HEK293 (cell line): Measurements from ENCODE around the gene SPATA2L.
"Not testable (repeated sequence)": the region's sequence is repeated elsewhere in the genome, so short reads cannot be mapped to it uniquely, and the experiment has no call there.

Experiments
- CTCF ChIA-PET: fragments of 350-600 bp; formaldehyde crosslinking; extraction: SDS; loops from one replicate; lab custom pipeline; 2021; ENCODE audit warnings: antibody characterized with exemption; lab: Yijun Ruan, JAX
- POLR2A ChIA-PET: fragments of 300-600 bp; formaldehyde crosslinking; extraction: SDS; loops from one replicate; lab custom pipeline; 2020; ENCODE audit warnings: antibody characterized with exemption, inconsistent platforms; lab: Yijun Ruan, JAX
- H3K27ac ChIP-seq: fragments of 200-500 bp; sonication (Bioruptor generic); 2 replicates; pipeline ENCODE4 v1.5.1; 2014; ENCODE audit warnings: low read depth, low read length, control low read depth, inconsistent platforms; ENCODE audit errors: extremely low read depth
- H3K36me3 ChIP-seq, 2 experiments: fragments of 200-500 bp in 1 of 2; sonication (Bioruptor generic) in 1 of 2; 1 replicate in 1 of 2; 2 replicates in 1 of 2; pipeline ENCODE4 v1.5.1; 2014 to 2017; ENCODE audit warnings: inconsistent platforms in 2 of 2, low read length in 2 of 2; ENCODE audit not compliant: control insufficient read depth in 2 of 2, insufficient read depth in 1 of 2
- H3K4me1 ChIP-seq: fragments of 200-500 bp; sonication (Bioruptor generic); 2 replicates; pipeline ENCODE4 v1.5.1; 2014; ENCODE audit warnings: mild to moderate bottlenecking, low read length, inconsistent platforms; ENCODE audit not compliant: control insufficient read depth, insufficient read depth
- H3K4me3 ChIP-seq: 2 replicates; pipeline ENCODE4 v1.5.1; 2011; ENCODE audit warnings: low read depth, mild to moderate bottlenecking, control low read depth, low read length, moderate library complexity
- H3K9me3 ChIP-seq: fragments of 200-500 bp; sonication (Bioruptor generic); 2 replicates; pipeline ENCODE4 v1.5.1; 2014; ENCODE audit warnings: low read depth, low read length, inconsistent platforms; ENCODE audit not compliant: control insufficient read depth, insufficient read depth
- ATF2 ChIP-seq: fragments of 450-650 bp; formaldehyde crosslinking; IDR thresholded peaks from 2 replicates; pipeline ENCODE4 v1.5.1; 2016; ENCODE audit warnings: missing biosample characterization, missing genetic modification characterization, low read depth
- FEZF1 ChIP-seq: fragments of 450-650 bp; formaldehyde crosslinking; IDR thresholded peaks from 2 replicates; pipeline ENCODE4 v1.5.1; 2016; ENCODE audit warnings: missing biosample characterization, missing genetic modification characterization
- GLIS2 ChIP-seq: fragments of 450-650 bp; formaldehyde crosslinking; IDR thresholded peaks from 2 replicates; pipeline ENCODE4 v1.5.1; 2016; ENCODE audit warnings: missing biosample characterization, missing genetic modification characterization
- WT1 ChIP-seq: fragments of 450-650 bp; formaldehyde crosslinking; IDR thresholded peaks from 2 replicates; pipeline ENCODE4 v1.5.1; 2016; ENCODE audit warnings: missing biosample characterization, missing genetic modification characterization
- ZFP41 ChIP-seq: fragments of 450-650 bp; formaldehyde crosslinking; IDR thresholded peaks from 2 replicates; pipeline ENCODE4 v1.5.1; 2016; ENCODE audit warnings: missing biosample characterization, missing genetic modification characterization, borderline replicate concordance
- ZNF146 ChIP-seq: fragments of 450-650 bp; formaldehyde crosslinking; IDR thresholded peaks from 2 replicates; pipeline ENCODE4 v1.5.1; 2016; ENCODE audit warnings: missing biosample characterization, missing genetic modification characterization
- ZNF157 ChIP-seq: fragments of 450-650 bp; formaldehyde crosslinking; IDR thresholded peaks from 2 replicates; pipeline ENCODE4 v1.5.1; 2016; ENCODE audit warnings: missing biosample characterization, missing genetic modification characterization
- ZNF175 ChIP-seq: fragments of 450-650 bp; formaldehyde crosslinking; IDR thresholded peaks from 2 replicates; pipeline ENCODE4 v1.5.1; 2016; ENCODE audit warnings: missing biosample characterization, missing genetic modification characterization
- ZNF223 ChIP-seq: fragments of 450-650 bp; formaldehyde crosslinking; IDR thresholded peaks from 2 replicates; pipeline ENCODE4 v1.5.1; 2016; ENCODE audit warnings: missing biosample characterization, missing genetic modification characterization
- ZNF24 ChIP-seq: fragments of 450-650 bp; formaldehyde crosslinking; IDR thresholded peaks from 2 replicates; pipeline ENCODE4 v1.5.1; 2016; ENCODE audit warnings: missing biosample characterization, missing genetic modification characterization
- ZNF335 ChIP-seq: fragments of 450-650 bp; formaldehyde crosslinking; conservative IDR thresholded peaks from 2 replicates; pipeline ENCODE4 v1.5.1; 2016; ENCODE audit warnings: missing biosample characterization, missing genetic modification characterization
- ZNF510 ChIP-seq: fragments of 450-650 bp; formaldehyde crosslinking; IDR thresholded peaks from 2 replicates; pipeline ENCODE4 v1.5.1; 2018; ENCODE audit warnings: mild to moderate bottlenecking, missing genetic modification characterization, missing biosample characterization; ENCODE audit not compliant: insufficient replicate concordance
- ZNF623 ChIP-seq: fragments of 450-650 bp; formaldehyde crosslinking; IDR thresholded peaks from 2 replicates; pipeline ENCODE4 v1.5.1; 2016; ENCODE audit warnings: missing biosample characterization, missing genetic modification characterization
- ZNF707 ChIP-seq: fragments of 450-650 bp; formaldehyde crosslinking; IDR thresholded peaks from 2 replicates; pipeline ENCODE4 v1.5.1; 2016; ENCODE audit warnings: missing biosample characterization, missing genetic modification characterization
- ZNF768 ChIP-seq: fragments of 450-650 bp; formaldehyde crosslinking; IDR thresholded peaks from 2 replicates; pipeline ENCODE4 v1.5.1; 2018; ENCODE audit warnings: missing biosample characterization, mild to moderate bottlenecking, missing genetic modification characterization
- ZNF791 ChIP-seq: fragments of 450-650 bp; formaldehyde crosslinking; IDR thresholded peaks from 2 replicates; pipeline ENCODE4 v1.5.1; 2016; ENCODE audit warnings: missing biosample characterization, missing genetic modification characterization
- TF ChIP-seq, protein P1 (sequence below): fragments of 450-650 bp; IDR thresholded peaks from 2 replicates; pipeline ENCODE4 v1.5.1; 2018; ENCODE audit warnings: missing biosample characterization, mild to moderate bottlenecking, missing genetic modification characterization
- TF ChIP-seq, protein P2 (sequence below): fragments of 450-650 bp; formaldehyde crosslinking; IDR thresholded peaks from 2 replicates; pipeline ENCODE4 v1.5.1; 2016; ENCODE audit warnings: missing biosample characterization, missing genetic modification characterization, borderline replicate concordance
- TF ChIP-seq, protein P3 (sequence below): IDR thresholded peaks from 2 replicates; pipeline ENCODE4 v1.6.1; 2011; ENCODE audit warnings: mild to moderate bottlenecking, low read depth, low read length, borderline replicate concordance

The SPATA2L gene

DNA sequence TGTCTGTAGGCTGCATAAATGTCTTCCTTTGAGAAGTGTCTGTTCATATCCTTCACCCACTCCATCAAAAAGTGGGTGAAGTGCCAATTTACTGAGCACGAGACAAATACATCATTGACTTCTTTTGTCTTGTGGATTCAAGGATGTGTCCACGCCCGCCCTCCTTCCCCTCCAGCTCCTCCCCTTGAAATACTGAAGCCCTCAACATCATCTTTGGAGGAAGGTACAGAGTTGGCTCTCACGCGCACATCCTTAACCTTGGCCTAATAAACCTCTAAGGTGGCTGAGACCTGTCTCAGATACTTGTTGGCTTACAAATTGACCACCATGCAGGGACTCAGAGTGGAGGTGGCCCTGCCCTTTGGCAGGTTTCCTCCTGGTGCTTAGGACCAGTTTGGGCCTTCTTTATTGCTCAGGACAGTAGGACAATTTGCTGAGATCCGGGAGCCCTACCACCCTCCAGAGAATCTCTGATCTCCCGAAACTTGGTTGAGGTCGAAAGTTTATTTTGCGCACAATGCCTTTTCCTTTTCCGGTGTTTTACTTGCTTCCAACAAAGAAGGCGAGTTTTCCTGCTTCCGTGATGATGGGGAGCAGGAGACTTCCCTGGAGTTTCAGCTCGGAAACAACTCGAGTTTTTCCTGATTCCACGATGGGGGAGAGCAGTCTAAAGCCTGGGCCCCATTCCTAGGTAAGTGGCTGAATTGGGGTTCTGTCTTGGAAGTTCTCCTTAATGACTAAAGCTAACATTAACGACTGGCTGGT lies 29.1 kb downstream of the SPATA2L start:
- no peak overlapping the region for H3K27ac ChIP-seq
- ChIA-PET CTCF (no interaction called here), POLR2A (no interaction called here)
- no peak overlapping the region for H3K4me3 ChIP-seq
- no peaks in the 10 kb centered on the region for H3K4me1 ChIP-seq
- peaks cover 0 to 2% of the 10 kb centered on the region in 2 experiments; a peak in 1 of 3 replicates for H3K36me3 ChIP-seq
- TF ChIP-seq ZNF510 (tag by site-specific recombination) (no peak), ZNF791 (tag by site-specific recombination) (no peak)
- TF ChIP-seq, all 188 proteins: peak for 0
- H3K9me3 ChIP-seq, result no peaks in the 10 kb centered on the region

DNA sequence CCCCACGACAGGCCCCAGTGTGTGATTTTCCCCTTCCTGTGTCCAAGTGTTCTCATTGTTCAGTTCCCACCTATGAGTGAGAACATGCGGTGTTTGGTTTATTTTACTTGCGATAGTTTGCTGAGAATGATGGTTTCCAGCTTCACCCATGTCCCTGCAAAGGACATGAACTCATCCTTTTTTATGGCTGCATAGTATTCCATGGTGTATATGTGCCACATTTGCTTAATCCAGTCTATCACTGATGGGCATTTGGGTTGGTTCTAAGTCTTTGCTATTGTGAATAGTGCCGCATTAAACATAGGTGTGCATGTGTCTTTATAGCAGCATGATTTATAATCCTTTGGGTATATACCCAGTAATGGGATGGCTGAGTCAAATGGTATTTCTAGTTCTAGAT lies 29.9 kb downstream of the SPATA2L start:
- H3K9me3 ChIP-seq, H3K27ac ChIP-seq, H3K36me3 ChIP-seq, H3K4me3 ChIP-seq, H3K4me1 ChIP-seq: not testable (repeated sequence)
- peak; percentile 73 for TF ChIP-seq ZNF146 (tag by site-specific recombination)
- CTCF ChIA-PET, result interaction anchor here (0.6 to 1.0 kb wide), 3 partner anchors 34 to 468 kb away, joined by 3 to 4 read pairs (median 3); no protein-coding TSS in a partner anchor
- POLR2A ChIA-PET, result interaction anchor here (0.6 kb wide), 1 partner anchor 222 kb away, joined by 3 read pairs; no protein-coding TSS in a partner anchor

DNA sequence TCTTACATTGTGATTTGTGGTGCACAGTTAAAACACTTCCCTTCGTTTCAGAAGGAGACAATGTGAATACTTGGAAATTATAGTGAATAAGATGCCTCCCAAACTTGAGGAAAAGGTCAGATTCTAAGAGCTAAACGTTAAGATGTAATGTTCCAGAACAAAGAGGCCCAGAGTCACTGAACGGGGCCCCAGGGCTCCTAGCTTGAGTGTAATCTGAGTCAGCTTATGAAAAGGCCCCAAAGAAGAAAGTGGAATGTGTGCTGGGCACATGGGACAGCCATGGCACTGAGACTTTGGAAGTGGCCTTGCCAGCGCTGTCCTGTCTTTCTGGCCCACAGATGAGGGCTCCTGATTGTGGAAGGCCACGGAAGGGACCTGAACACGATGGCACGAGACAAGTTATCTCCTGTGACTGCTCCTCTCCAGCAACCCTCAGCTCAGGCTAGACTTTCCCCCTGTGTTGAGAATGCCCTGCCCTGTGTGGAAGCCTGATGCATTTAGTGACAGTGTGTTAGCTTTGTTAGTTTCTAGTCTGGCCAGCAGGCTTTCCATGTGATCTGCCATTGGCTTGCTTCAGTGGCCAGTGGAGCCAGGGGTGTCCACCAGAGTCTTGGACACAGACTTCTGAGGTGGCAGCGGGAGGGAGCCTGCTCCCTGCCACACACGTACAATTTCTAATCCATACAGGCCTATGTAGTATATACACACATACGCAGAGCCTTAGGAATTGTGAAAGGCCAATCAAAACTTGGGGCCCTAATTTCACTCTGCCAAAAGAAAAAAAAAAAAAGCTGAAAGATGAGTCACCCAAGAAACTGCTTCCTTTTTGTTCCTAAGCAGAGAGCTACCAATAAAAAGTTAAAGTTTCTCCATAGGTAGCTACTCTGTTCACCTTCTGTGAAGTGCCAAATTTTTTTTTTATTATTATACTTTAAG lies 30.7 kb downstream of the SPATA2L start:
- ChIA-PET CTCF (interaction anchor here (0.6 to 1.0 kb wide), 5 partner anchors 14 to 468 kb away, joined by 3 to 4 read pairs (median 3); partner anchors contain the start of gene CHMP1A), POLR2A (interaction anchor here (0.6 to 0.7 kb wide), 2 partner anchors 72 to 221 kb away, joined by 3 to 5 read pairs; no protein-coding TSS in a partner anchor)
- no peak for TF ChIP-seq WT1
- TF ChIP-seq ZNF768 (tag by site-specific recombination), result no peak
- no peak for TF ChIP-seq ZNF223 (tag by site-specific recombination)
- no peak for TF ChIP-seq ZFP41 (tag by site-specific recombination)
- TF ChIP-seq, protein P1, sequence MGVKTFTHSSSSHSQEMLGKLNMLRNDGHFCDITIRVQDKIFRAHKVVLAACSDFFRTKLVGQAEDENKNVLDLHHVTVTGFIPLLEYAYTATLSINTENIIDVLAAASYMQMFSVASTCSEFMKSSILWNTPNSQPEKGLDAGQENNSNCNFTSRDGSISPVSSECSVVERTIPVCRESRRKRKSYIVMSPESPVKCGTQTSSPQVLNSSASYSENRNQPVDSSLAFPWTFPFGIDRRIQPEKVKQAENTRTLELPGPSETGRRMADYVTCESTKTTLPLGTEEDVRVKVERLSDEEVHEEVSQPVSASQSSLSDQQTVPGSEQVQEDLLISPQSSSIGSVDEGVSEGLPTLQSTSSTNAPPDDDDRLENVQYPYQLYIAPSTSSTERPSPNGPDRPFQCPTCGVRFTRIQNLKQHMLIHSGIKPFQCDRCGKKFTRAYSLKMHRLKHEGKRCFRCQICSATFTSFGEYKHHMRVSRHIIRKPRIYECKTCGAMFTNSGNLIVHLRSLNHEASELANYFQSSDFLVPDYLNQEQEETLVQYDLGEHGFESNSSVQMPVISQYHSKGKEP, result no peak
- TF ChIP-seq ZNF707 (tag by site-specific recombination), result no peak
- TF ChIP-seq ZNF335 (tag by site-specific recombination), result peak; percentile 34; the same call in 1 of the 2 replicates
- no peak for TF ChIP-seq ZNF175 (tag by site-specific recombination)
- Histone ChIP-seq H3K4me3 (no peak overlapping the region), H3K4me1 (no peaks in the 10 kb centered on the region), H3K9me3 (no peaks in the 10 kb centered on the region), H3K36me3 (peaks cover 0 to 2% of the 10 kb centered on the region in 2 experiments; a peak in 2 of 3 replicates), H3K27ac (no peak overlapping the region)

DNA sequence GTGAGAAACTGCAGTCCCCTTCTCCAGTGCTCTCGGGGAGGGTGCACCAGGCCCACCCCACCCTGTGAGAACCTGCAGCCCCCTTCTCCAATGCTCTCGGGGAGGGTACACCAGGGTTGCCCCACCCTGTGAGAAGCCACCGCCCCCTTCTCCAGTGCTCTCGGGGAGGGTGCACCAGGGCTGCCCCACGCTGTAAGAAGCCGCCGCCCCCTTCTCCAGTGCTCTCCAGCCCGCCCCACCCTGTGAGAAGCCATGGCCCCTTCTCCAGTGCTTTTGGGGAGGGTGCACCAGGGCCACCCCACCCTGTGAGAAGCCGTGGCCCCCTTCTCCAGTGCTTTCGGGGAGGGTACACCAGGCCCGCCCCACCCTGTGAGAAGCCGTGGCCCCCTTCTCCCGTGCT lies 31.8 kb downstream of the SPATA2L start:
- CTCF ChIA-PET, result interaction anchor here (0.6 kb wide), 1 partner anchor 29 kb away, joined by 3 read pairs; no protein-coding TSS in a partner anchor
- peaks cover 0 to 5% of the 10 kb centered on the region in 2 experiments; a peak in 2 of 3 replicates for H3K36me3 ChIP-seq
- no peak overlapping the region for H3K27ac ChIP-seq
- H3K9me3 ChIP-seq, result no peaks in the 10 kb centered on the region
- no peaks in the 10 kb centered on the region for H3K4me1 ChIP-seq
- POLR2A ChIA-PET, result interaction anchor here (0.6 to 0.7 kb wide), 2 partner anchors 17 to 73 kb away, joined by 3 to 5 read pairs; partner anchors contain the start of gene CDK10
- H3K4me3 ChIP-seq, result no peak overlapping the region
- TF ChIP-seq ZNF24 (tag by site-specific recombination), result no peak
- TF ChIP-seq, protein P2, sequence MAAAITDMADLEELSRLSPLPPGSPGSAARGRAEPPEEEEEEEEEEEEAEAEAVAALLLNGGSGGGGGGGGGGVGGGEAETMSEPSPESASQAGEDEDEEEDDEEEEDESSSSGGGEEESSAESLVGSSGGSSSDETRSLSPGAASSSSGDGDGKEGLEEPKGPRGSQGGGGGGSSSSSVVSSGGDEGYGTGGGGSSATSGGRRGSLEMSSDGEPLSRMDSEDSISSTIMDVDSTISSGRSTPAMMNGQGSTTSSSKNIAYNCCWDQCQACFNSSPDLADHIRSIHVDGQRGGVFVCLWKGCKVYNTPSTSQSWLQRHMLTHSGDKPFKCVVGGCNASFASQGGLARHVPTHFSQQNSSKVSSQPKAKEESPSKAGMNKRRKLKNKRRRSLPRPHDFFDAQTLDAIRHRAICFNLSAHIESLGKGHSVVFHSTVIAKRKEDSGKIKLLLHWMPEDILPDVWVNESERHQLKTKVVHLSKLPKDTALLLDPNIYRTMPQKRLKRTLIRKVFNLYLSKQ (tag by site-specific recombination), result no peak
- no peak for TF ChIP-seq ZNF157 (tag by site-specific recombination)
- no peak for TF ChIP-seq FEZF1
- TF ChIP-seq ZNF623 (tag by site-specific recombination), result no peak
- TF ChIP-seq, protein P3, sequence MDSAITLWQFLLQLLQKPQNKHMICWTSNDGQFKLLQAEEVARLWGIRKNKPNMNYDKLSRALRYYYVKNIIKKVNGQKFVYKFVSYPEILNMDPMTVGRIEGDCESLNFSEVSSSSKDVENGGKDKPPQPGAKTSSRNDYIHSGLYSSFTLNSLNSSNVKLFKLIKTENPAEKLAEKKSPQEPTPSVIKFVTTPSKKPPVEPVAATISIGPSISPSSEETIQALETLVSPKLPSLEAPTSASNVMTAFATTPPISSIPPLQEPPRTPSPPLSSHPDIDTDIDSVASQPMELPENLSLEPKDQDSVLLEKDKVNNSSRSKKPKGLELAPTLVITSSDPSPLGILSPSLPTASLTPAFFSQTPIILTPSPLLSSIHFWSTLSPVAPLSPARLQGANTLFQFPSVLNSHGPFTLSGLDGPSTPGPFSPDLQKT, result no peak
- TF ChIP-seq GLIS2 (tag by site-specific recombination), result no peak
- no peak for TF ChIP-seq ATF2 (tag by site-specific recombination)
